Measurements from ENCODE around the gene CROCC. TPM values are rescaled to one million over a fixed set of nuclear protein-coding genes. Genes with fewer than 3 reads are reported as not detected.
A peak's percentile ranks its signal among the peaks of the same experiment; 100 is the strongest.
"Not testable (repeated sequence)": the region's sequence is repeated elsewhere in the genome, so short reads cannot be mapped to it uniquely, and the experiment has no call there.

Gene CROCC
- total and polyA plus RNA-seq, 5 donors: 6.7 to 14.6 (median 11.5) TPM

DNA sequence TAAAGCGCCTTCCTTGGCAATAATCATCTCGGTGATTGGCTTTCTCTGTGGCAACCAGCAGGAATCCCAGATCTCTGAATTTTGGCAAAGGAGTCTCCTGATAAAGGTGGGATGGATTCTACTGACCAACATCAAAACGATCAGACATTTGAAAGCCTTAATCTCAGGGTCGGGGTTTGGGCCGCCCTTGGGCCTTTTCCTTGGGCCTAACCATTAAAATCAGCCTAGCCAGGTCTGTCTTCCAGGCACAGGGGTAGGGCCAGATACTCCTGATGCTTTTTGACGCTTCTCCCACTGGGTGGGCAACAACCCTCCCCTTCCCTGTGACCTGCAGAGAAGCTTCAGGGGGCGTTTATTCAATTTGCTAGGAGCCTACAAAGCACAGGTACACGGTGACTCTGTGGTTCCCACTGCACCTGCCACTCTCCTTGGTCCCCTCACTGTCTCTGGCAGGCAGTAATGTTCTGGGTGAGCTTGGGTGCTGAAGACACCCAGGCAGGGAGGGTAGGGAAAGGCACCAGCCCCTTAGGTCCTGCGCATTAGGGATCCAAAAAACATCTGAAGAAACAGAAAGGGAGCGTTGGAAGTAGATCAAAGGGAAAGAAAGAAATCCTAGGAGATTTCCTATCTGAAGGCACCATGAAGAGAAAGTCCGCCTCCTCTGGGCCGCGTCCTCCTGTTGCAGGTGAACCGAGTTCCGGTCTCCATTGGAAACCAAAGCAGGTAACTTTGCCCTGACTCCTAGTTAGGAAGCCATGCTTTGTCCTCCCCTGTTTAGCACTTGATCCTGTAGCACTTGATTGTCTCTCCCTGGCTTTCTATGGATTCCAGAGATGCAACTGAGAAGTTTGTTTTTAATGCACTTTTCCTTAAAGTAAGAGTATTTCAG, 13.6 kb upstream of the CROCC start:
- H3K9me3 ChIP-seq (ENCODE audit: control insufficient read depth, low read length): peaks cover 2% of the 10 kb centered on the region
- no peak for ATAC-seq
- no peak overlapping the region for H3K27ac ChIP-seq (ENCODE audit: low read length)
- H3K27me3 ChIP-seq (ENCODE audit: control insufficient read depth, insufficient read depth): no peaks in the 10 kb centered on the region
- peak in 1 of 3 donors; percentile 45 for DNase-seq
- intact Hi-C loops (cut with DNase I): no loop called here
- WGBS: 82% methylated on average over 15 of the region's 15 CpGs
- no peaks in the 10 kb centered on the region for H3K4me1 ChIP-seq (ENCODE audit: control insufficient read depth, insufficient read depth, low read length)
- no peak overlapping the region for H3K4me3 ChIP-seq (ENCODE audit: low read length)

DNA sequence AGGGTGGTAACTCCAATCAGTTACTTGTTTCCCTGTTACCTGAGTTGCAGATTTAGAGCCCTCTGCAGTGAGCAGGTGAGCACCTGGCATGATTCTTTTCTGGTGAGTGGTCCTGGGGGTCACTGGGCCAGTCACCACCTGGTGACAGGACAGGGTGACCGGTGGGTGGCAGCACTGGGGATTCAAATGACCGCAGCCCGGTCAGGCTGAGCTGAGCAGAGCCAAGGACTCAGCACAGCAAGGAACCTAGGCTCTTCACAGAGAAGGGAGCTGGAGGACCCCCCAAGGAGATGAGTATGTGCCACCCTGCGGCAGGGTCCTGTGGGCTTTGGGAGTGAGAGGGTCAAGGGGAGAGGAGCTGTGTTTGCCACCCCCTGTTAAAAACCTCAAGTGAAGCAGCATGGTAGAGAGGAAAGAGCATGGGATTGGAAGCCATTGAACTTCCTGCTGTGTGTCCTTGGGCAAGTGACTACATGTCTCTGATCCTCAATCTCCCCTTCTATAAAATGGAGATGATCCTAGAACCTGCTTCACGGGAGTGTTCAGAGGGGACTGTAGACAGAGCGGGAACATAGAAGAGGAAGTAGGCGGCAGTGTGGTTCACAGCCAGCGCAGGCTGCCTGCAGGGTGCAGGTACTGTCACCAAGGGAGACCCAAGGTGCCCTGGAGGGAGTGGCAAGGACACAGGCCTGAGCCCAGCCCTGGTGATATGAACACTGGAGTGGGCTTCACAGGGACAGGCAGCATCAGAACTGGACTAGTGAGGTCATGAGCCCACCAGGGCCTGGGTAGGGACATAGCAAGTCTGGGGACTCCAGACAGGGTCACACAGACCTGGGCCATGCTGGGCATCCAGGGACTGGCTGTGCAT, 9.6 kb upstream of the CROCC start:
- H3K4me1 ChIP-seq (ENCODE audit: control insufficient read depth, insufficient read depth, low read length); H3K4me3 ChIP-seq (ENCODE audit: low read length); intact Hi-C loops (cut with DNase I); ATAC-seq; H3K27ac ChIP-seq (ENCODE audit: low read length); DNase-seq; H3K27me3 ChIP-seq (ENCODE audit: control insufficient read depth, insufficient read depth); H3K9me3 ChIP-seq (ENCODE audit: control insufficient read depth, low read length): not testable (repeated sequence)
- 83% methylated on average over 8 of the region's 8 CpGs for whole genome bisulfite sequencing

DNA sequence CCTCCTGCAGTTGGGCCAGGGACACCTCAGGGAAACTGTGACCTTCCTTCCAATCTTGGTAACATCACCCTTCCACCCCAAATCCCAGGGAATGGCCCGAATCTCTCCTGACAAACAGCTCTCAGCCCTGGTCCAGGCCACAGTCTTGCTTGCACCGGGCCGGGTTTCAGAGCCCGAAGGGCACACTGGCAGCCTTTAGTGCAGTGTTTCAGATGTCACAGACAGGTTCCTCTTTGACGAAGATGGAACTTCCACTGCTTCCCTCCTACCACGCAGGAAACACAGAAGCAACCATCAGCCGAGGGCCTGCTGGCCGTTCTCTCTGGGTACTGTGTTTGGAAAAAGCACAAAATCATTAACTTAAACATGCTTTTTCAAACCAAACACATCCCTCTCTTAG, 9.0 kb upstream of the CROCC start:
- H3K4me1 ChIP-seq (ENCODE audit: control insufficient read depth, insufficient read depth, low read length); DNase-seq; H3K27ac ChIP-seq (ENCODE audit: low read length); intact Hi-C loops (cut with DNase I); ATAC-seq; H3K9me3 ChIP-seq (ENCODE audit: control insufficient read depth, low read length); H3K4me3 ChIP-seq (ENCODE audit: low read length); H3K27me3 ChIP-seq (ENCODE audit: control insufficient read depth, insufficient read depth): not testable (repeated sequence)
- 72% methylated on average over 8 of the region's 8 CpGs for WGBS

DNA sequence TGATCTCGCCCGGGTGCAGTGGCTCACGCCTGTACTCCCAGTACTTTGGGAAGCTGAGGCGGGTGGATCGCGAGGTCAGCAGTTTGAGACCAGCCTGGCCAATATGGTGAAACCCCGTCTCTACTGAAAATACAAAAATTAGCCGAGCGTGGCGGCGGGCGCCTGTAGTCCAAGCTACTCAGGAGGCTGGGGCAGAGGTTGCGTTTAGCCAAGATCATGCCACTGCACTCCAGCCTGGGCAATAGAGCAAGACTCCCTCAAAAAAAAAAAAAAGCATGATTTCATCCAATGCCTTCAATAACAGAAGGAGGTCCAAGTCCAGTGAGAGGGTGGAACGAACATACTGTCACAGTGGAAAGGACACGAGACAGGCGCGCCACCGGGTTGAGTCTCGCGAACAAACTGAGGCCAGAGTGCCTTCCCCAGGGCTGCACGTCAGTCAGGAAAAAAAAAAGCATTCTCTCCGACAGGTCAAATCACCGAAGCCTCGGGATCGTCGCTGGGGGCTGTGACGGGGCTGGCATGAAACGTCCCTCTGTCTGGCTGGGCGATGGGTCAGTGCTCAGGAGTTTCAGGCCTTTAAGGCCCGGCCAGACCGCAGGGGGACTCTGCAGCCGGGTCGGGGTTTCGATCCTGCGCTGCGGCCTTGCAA, 8.4 kb upstream of the CROCC start:
- H3K27ac ChIP-seq (ENCODE audit: low read length): peak overlapping the region; percentile 78
- no peaks in the 10 kb centered on the region for H3K4me1 ChIP-seq (ENCODE audit: control insufficient read depth, insufficient read depth, low read length)
- no peaks in the 10 kb centered on the region for H3K27me3 ChIP-seq (ENCODE audit: control insufficient read depth, insufficient read depth)
- DNase-seq (peak in 1 of 3 donors; percentile 77), ATAC-seq (peak; percentile 1 to 3)
- peak overlapping the region; percentile 62 for H3K4me3 ChIP-seq (ENCODE audit: low read length)
- H3K9me3 ChIP-seq (ENCODE audit: control insufficient read depth, low read length): no peaks in the 10 kb centered on the region
- intact Hi-C loops (cut with DNase I): no loop called here
- WGBS: 47% methylated on average over 36 of the region's 36 CpGs

DNA sequence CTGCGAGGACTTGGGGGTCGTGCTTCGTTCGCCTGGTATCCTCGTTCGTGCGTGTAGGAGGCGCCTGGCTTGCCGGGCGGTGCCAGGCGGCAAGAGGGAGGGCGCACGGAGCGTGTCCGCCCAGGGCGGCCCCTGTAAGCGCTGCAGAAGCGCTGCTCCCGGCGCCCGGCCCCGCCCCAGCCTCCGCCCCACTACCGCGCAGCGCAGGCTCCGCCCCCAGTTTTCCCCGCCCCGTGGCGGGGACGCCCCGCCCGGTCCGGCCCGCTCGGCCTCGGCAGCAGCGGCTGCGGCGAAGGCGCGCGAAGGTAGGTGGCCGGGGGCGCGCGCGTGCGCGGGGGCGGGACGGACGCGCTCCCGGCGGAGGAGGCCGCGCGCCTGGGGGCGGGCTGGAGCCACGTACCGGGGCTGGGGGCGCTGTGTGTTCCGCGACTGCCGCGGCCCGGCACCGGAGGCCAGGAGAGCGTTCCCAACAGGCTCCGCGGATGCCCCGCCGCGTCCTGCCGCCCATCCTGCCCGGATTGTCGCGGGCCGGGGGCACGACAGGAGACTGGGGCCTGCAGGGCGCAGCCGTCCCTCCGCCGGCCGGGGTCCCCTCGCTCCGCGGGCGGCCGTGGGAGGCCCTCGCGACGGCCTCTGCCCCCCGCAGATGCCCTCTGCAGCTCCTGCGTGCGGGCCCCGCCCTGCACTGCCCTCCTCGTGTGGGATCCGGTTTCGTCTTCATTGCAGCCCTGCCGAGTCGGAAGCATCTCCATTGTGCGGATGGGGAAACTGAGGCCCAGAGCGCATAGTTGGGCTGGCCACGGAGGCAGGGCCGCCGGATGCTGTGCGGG, 7.7 kb upstream of the CROCC start:
- Histone ChIP-seq H3K4me1 (ENCODE audit: control insufficient read depth, insufficient read depth, low read length) (no peaks in the 10 kb centered on the region), H3K9me3 (ENCODE audit: control insufficient read depth, low read length) (no peaks in the 10 kb centered on the region), H3K4me3 (ENCODE audit: low read length) (peak overlapping the region; percentile 65), H3K27ac (ENCODE audit: low read length) (peak overlapping the region; percentile 78), H3K27me3 (ENCODE audit: control insufficient read depth, insufficient read depth) (no peaks in the 10 kb centered on the region)
- WGBS: under 1% methylated on average over 109 of the region's 109 CpGs
- ATAC-seq (peak; percentile 97 to 98), DNase-seq (peak; percentile 96 to 99 (median 97))
- intact Hi-C loops (cut with DNase I): no loop called here

DNA sequence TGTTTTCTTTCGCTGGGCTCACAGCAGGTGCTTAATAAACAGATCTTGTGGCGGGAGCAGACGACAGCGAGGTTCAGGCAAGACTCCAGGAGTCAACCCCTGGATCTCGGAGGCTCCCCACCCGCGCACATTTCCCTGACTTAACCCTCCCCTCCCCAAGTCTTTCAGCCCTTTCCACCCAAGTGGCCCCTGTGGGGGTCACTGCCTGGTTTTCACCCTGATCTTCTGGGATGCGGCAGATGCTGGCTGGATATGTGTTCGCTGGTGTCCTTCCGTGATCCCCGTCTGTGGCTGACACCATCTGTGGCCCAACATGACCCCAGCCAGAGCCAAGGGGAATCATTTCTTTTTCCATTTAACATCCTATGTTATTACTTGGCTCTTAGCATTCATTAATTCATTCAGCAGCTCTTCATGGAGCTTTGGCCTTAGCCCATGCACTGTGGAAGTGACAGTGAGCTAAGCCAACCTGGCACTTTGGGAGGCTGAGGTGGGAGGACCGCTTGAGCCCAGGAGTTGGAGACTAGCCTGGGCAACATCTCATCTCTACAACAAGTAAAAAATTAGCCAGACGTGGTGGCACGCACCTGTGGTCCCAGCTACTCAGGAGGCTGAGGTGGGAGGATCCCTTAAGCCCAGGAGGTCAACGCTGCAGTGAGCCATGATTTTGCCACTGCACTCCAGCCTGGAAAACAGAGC, 6.7 kb upstream of the CROCC start:
- ATAC-seq; H3K4me3 ChIP-seq (ENCODE audit: low read length); DNase-seq; intact Hi-C loops (cut with DNase I); H3K27me3 ChIP-seq (ENCODE audit: control insufficient read depth, insufficient read depth); H3K27ac ChIP-seq (ENCODE audit: low read length); H3K9me3 ChIP-seq (ENCODE audit: control insufficient read depth, low read length); H3K4me1 ChIP-seq (ENCODE audit: control insufficient read depth, insufficient read depth, low read length): not testable (repeated sequence)
- WGBS: 47% methylated on average over 15 of the region's 15 CpGs

DNA sequence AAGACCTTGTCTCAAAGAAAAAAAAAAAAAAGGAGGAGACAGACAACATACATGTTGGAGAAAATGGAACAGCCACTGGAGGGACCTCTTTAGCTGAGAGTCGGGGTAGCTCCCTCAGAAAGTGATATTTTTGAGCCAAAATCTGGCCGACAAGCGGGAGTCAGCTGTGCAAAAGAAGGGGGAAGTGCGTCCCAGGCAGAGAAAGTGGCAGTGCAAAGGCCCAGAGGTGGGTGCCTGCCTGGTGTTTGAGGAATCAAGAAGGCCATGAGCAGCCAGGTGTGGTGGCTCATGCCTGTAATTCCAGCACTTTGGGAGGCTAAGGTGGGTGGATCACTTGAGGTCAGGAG, 6.1 kb upstream of the CROCC start:
- no peaks in the 10 kb centered on the region for H3K4me1 ChIP-seq (ENCODE audit: control insufficient read depth, insufficient read depth, low read length)
- H3K4me3 ChIP-seq (ENCODE audit: low read length): no peak overlapping the region
- 61% methylated on average over 4 of the region's 4 CpGs for WGBS
- no peak for ATAC-seq
- peak in 1 of 3 donors; percentile 15 for DNase-seq
- H3K9me3 ChIP-seq (ENCODE audit: control insufficient read depth, low read length): no peaks in the 10 kb centered on the region
- intact Hi-C loops (cut with DNase I): no loop called here
- no peaks in the 10 kb centered on the region for H3K27me3 ChIP-seq (ENCODE audit: control insufficient read depth, insufficient read depth)
- no peak overlapping the region for H3K27ac ChIP-seq (ENCODE audit: low read length)

DNA sequence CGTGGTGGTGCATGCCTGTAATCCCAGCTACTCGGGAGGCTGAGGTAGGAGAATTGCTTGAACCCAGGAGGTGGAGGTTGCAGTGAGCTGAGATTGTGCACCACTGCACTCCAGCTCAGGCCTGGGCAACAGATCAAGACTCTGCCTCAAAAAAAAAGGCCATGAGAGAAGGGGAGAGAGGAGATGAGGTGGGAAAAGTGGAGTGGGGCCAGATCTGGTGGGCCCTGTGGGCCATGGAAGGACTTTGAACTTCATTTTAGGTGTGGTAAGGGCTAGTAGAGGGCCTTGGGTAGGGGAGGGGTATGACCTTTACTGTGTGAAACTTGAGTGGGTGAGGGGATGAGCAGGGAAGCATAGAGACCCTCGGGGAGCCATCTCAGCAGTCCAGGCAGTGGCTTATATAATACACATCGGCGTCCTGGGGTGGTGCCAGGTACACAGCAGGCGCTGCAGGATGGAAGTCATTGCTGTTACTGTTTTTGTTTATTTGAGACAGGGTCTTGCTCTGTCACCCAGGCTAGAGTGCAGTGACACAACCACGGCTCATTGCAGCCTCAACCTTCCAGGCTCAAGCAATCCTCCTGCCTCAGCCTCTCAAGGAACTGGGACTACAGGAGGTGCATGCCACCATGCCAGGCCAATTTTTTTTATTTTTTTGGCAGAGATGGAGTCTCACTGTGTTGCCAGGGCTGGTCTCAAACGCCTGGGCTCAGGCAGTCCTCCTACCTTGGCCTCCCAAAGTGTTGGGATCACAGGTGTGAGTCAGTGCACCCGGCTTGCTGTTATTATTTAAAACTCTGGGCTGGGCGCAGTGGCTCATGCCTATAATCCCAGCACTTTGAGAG, 5.5 kb upstream of the CROCC start:
- H3K27me3 ChIP-seq (ENCODE audit: control insufficient read depth, insufficient read depth); intact Hi-C loops (cut with DNase I); DNase-seq; H3K9me3 ChIP-seq (ENCODE audit: control insufficient read depth, low read length); H3K4me1 ChIP-seq (ENCODE audit: control insufficient read depth, insufficient read depth, low read length); ATAC-seq; H3K27ac ChIP-seq (ENCODE audit: low read length); H3K4me3 ChIP-seq (ENCODE audit: low read length): not testable (repeated sequence)
- WGBS: 86% methylated on average over 10 of the region's 10 CpGs

DNA sequence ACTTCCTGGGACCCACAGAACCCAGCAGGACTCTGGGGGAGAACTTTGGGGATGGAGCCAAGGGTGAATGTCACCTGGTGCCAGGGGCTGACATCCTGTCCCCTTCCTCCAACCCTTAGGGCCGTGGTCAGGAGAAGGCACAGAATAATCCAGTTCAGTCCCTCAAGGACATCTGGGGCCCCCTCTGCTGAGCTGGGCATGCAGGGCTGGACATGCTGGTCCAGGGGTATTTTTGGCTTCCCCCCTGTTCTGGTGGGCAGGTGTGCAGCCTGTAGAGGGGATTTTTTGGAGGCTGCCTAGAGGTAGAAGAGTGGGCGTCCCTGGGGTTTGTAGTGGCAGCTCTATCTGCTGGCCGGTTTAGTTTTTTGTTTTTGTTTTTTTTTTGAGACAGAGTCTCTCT, 3.4 kb upstream of the CROCC start:
- no peaks in the 10 kb centered on the region for H3K4me1 ChIP-seq (ENCODE audit: control insufficient read depth, insufficient read depth, low read length)
- no peak overlapping the region for H3K4me3 ChIP-seq (ENCODE audit: low read length)
- intact Hi-C loops (cut with DNase I): no loop called here
- DNase-seq (peak in 1 of 3 donors; percentile 34), ATAC-seq (no peak)
- H3K27ac ChIP-seq (ENCODE audit: low read length): no peak overlapping the region
- H3K9me3 ChIP-seq (ENCODE audit: control insufficient read depth, low read length): no peaks in the 10 kb centered on the region
- H3K27me3 ChIP-seq (ENCODE audit: control insufficient read depth, insufficient read depth): no peaks in the 10 kb centered on the region
- WGBS: 75% methylated on average over 3 of the region's 3 CpGs

All from right cardiac atrium (tissue), 5 donors.